Measurements from ENCODE around the gene SLC34A1. TPM values are rescaled to one million over a fixed set of nuclear protein-coding genes. Genes with fewer than 3 reads are reported as not detected.

The SLC34A1 gene
- polyA plus RNA-seq, 3 donors = not detected

DNA sequence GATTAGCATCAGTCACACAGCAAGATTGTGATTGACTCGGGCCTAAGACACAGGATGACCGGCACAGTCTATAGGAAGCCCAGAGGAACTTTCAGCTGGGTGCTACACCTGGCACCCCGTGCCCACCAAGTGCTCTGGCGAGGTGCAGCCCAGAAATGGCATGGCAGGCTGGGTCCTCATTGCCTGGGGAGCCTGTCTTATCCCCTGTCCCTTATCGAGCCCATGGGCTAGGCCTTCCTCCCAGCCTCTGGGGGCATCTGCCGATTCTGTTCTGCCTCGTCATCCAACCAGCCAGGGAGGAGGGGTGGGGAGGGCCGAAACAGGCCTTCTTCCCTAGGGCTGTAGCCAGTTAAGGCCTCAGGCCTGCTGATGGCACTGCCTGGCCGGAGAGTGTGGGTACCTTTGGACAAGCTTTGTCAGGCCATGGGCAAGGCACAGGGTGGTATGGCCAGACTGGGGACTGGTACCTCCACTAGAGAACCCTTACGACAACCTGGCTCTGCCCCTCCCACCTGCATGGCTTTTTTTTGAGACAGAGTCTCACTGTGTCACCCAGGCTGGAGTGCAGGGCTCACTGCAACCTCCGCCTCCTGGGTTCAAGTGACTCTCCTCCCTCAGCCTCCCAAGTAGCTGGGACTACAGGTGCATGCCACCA, 43.8 kb downstream of the SLC34A1 start:
- no peak for TF ChIP-seq CTCF (IDR thresholded peaks at IDR 0.05)
- H3K36me3 Mint-ChIP-seq = peaks cover 22 to 50% of the 10 kb centered on the region in 2 donors
- H3K4me2 ChIP-seq (replicated peaks; ENCODE audit: extremely low read depth, low read length, poor library complexity, severe bottlenecking) = peak overlapping the region; percentile 100
- peaks cover 60% of the 10 kb centered on the region for H3K79me2 ChIP-seq (ENCODE audit: insufficient read depth, low read length)
- peaks cover 0 to 1% (median 0%) of the 10 kb centered on the region in 3 donors for H3K27me3 Mint-ChIP-seq (ENCODE audit: low read depth in 3 of 3)
- peaks cover 66 to 75% of the 10 kb centered on the region in 2 donors for H3K4me1 ChIP-seq (ENCODE audit: control insufficient read depth in 1 of 2, insufficient read depth in 2 of 2, low read length in 2 of 2)
- H3K27me3 ChIP-seq (ENCODE audit: control insufficient read depth in 2 of 2, insufficient read depth in 2 of 2, low read length in 2 of 2) = no peaks in the 10 kb centered on the region
- H3K4me1 Mint-ChIP-seq = peaks cover 56% of the 10 kb centered on the region
- peak overlapping the region; percentile 80 to 99 (median 95) for H3K4me3 ChIP-seq (replicated peaks in 1 of 3; ENCODE audit: low read depth in 2 of 3, low read length in 3 of 3)
- H3K27ac ChIP-seq (ENCODE audit: low read depth in 1 of 2, low read length in 2 of 2) = peak overlapping the region; percentile 98 to 100
- 15% methylated on average over 10 of the region's 11 CpGs for WGBS (ENCODE audit: insufficient coverage)
- no peak overlapping the region for H2AFZ ChIP-seq (ENCODE audit: insufficient read depth, low read depth, low read length, poor library complexity, severe bottlenecking)
- peak overlapping the region; percentile 98 for H3K9ac ChIP-seq (ENCODE audit: insufficient read depth, low read length, poor library complexity, severe bottlenecking)
- H3K4me3 Mint-ChIP-seq = peak overlapping the region; percentile 95
- intact Hi-C loops (cut with micrococcal nuclease) = loop anchor here (2.0 to 5.0 kb wide), 4 partner anchors 23 to 67 kb away; no protein-coding TSS in a partner anchor
- DNase-seq = peak; percentile 65 to 72 (median 66)
- peaks cover 39% of the 10 kb centered on the region for H4K20me1 ChIP-seq (ENCODE audit: insufficient read depth, low read length)
- peak overlapping the region; percentile 99 to 100 (median 99) for H3K27ac Mint-ChIP-seq
- H3K36me3 ChIP-seq (replicated peaks in 1 of 2; ENCODE audit: control insufficient read depth in 1 of 2, insufficient read depth in 2 of 2, low read length in 2 of 2) = peaks cover 25 to 32% of the 10 kb centered on the region in 2 donors
- no peaks in the 10 kb centered on the region for H3K9me3 ChIP-seq (replicated peaks in 1 of 2; ENCODE audit: control insufficient read depth in 1 of 2, insufficient read depth in 1 of 2, low read length in 2 of 2)
- no peaks in the 10 kb centered on the region for H3K9me3 Mint-ChIP-seq

GRCh38 chr5:177428574-177429217, 44.5 kb downstream of the SLC34A1 start:
- Histone ChIP-seq H4K20me1 (ENCODE audit: insufficient read depth, low read length) (peaks cover 45% of the 10 kb centered on the region), H3K9ac (ENCODE audit: insufficient read depth, low read length, poor library complexity, severe bottlenecking) (peak overlapping the region; percentile 98), H3K27ac (ENCODE audit: low read depth in 1 of 2, low read length in 2 of 2) (peak overlapping the region; percentile 98 to 100), H3K4me3 (replicated peaks in 1 of 3; ENCODE audit: low read depth in 2 of 3, low read length in 3 of 3) (peak overlapping the region; percentile 80 to 99 (median 95)), H3K9me3 (replicated peaks in 1 of 2; ENCODE audit: control insufficient read depth in 1 of 2, insufficient read depth in 1 of 2, low read length in 2 of 2) (no peaks in the 10 kb centered on the region), H3K36me3 (replicated peaks in 1 of 2; ENCODE audit: control insufficient read depth in 1 of 2, insufficient read depth in 2 of 2, low read length in 2 of 2) (peaks cover 32 to 39% of the 10 kb centered on the region in 2 donors), H3K27me3 (ENCODE audit: control insufficient read depth in 2 of 2, insufficient read depth in 2 of 2, low read length in 2 of 2) (no peaks in the 10 kb centered on the region), H3K4me1 (ENCODE audit: control insufficient read depth in 1 of 2, insufficient read depth in 2 of 2, low read length in 2 of 2) (peaks cover 69 to 81% of the 10 kb centered on the region in 2 donors), H2AFZ (ENCODE audit: insufficient read depth, low read depth, low read length, poor library complexity, severe bottlenecking) (no peak overlapping the region), H3K79me2 (ENCODE audit: insufficient read depth, low read length) (peaks cover 67% of the 10 kb centered on the region), H3K4me2 (replicated peaks; ENCODE audit: extremely low read depth, low read length, poor library complexity, severe bottlenecking) (peak overlapping the region; percentile 100)
- peak overlapping the region; percentile 95 for H3K4me3 Mint-ChIP-seq
- peaks cover 58% of the 10 kb centered on the region for H3K4me1 Mint-ChIP-seq
- DNase-seq = peak in 2 of 3 donors; percentile 45 to 54
- WGBS (ENCODE audit: insufficient coverage) = 27% methylated on average over 4 of the region's 10 CpGs
- H3K36me3 Mint-ChIP-seq = peaks cover 27 to 56% of the 10 kb centered on the region in 2 donors
- no peak for TF ChIP-seq CTCF (IDR thresholded peaks at IDR 0.05)
- peak overlapping the region; percentile 99 to 100 (median 99) for H3K27ac Mint-ChIP-seq
- no peaks in the 10 kb centered on the region for H3K9me3 Mint-ChIP-seq
- peaks cover 0 to 1% (median 0%) of the 10 kb centered on the region in 3 donors for H3K27me3 Mint-ChIP-seq (ENCODE audit: low read depth in 3 of 3)
- intact Hi-C loops (cut with micrococcal nuclease) = loop anchor here in 1 of 2 donors (2.0 to 5.0 kb wide), 3 partner anchors 24 to 36 kb away; no protein-coding TSS in a partner anchor

Measured in CD14-positive monocyte (primary cell).